HepG2 (cell line): Measurements from ENCODE around the gene TAS1R3. TPM values are rescaled to one million over a fixed set of nuclear protein-coding genes. Genes with fewer than 3 reads are reported as not detected.

ENCODE experiments used
- BRCA1 ChIP-seq: sonication (generic); formaldehyde crosslinking; IDR thresholded peaks from 2 replicates; pipeline ENCODE4 v1.4.0; 2020; ENCODE audit warnings: missing genetic modification reagents
- ELF1 ChIP-seq: sonication (generic); formaldehyde crosslinking; IDR thresholded peaks from 2 replicates; pipeline ENCODE4 v1.4.0; 2020; ENCODE audit warnings: missing genetic modification reagents
- GATAD1 ChIP-seq: IDR thresholded peaks from 2 replicates; pipeline ENCODE4 v1.6.1; 2016; ENCODE audit warnings: missing genetic modification reagents, missing compliant biosample characterization
- HNRNPK ChIP-seq: fragments of 200-400 bp; formaldehyde crosslinking; IDR thresholded peaks from 2 replicates; pipeline ENCODE4 v1.6.1; 2018; ENCODE audit warnings: low read length, low read depth, moderate library complexity, mild to moderate bottlenecking; ENCODE audit not compliant: poor library complexity, severe bottlenecking
- HNRNPLL ChIP-seq: fragments of 200-400 bp; formaldehyde crosslinking; IDR thresholded peaks from 2 replicates; pipeline ENCODE4 v1.6.1; 2017; ENCODE audit warnings: mild to moderate bottlenecking, low read depth, low read length; ENCODE audit not compliant: poor library complexity, severe bottlenecking
- KDM1A ChIP-seq: IDR thresholded peaks from 2 replicates; pipeline ENCODE4 v1.6.1; 2016; ENCODE audit warnings: missing compliant biosample characterization
- MIER2 ChIP-seq: IDR thresholded peaks from 2 replicates; pipeline ENCODE4 v1.6.1; 2016; ENCODE audit warnings: missing biosample characterization, missing genetic modification reagents
- MNT ChIP-seq: fragments of 450-650 bp; IDR thresholded peaks from 2 replicates; pipeline ENCODE4 v1.6.1; 2016
- MXD4 ChIP-seq: IDR thresholded peaks from 2 replicates; pipeline ENCODE4 v1.6.1; 2016; ENCODE audit warnings: mild to moderate bottlenecking, missing biosample characterization, missing genetic modification reagents
- PREB ChIP-seq: sonication (generic); formaldehyde crosslinking; IDR thresholded peaks from 2 replicates; pipeline ENCODE4 v1.4.0; 2020; ENCODE audit warnings: missing genetic modification reagents
- RBAK ChIP-seq: sonication (generic); formaldehyde crosslinking; IDR thresholded peaks from 2 replicates; pipeline ENCODE4 v1.5.1; 2020; ENCODE audit warnings: mild to moderate bottlenecking, missing genetic modification reagents
- RELA ChIP-seq: sonication (generic); formaldehyde crosslinking; IDR thresholded peaks from 2 replicates; pipeline ENCODE4 v1.4.0; 2020; ENCODE audit warnings: missing genetic modification reagents
- RXRB ChIP-seq: IDR thresholded peaks from 2 replicates; pipeline ENCODE4 v1.6.1; 2016; ENCODE audit warnings: borderline replicate concordance, missing genetic modification reagents, missing compliant biosample characterization
- SMAD9 ChIP-seq: sonication (generic); formaldehyde crosslinking; IDR thresholded peaks from 2 replicates; pipeline ENCODE4 v1.5.1; 2020; ENCODE audit warnings: mild to moderate bottlenecking, missing genetic modification reagents
- SMYD3 ChIP-seq: sonication (generic); formaldehyde crosslinking; IDR thresholded peaks from 2 replicates; pipeline ENCODE4 v1.8.1; 2023; ENCODE audit warnings: mild to moderate bottlenecking, missing genetic modification reagents
- SNAPC2 ChIP-seq: sonication (generic); formaldehyde crosslinking; IDR thresholded peaks from 2 replicates; pipeline ENCODE4 v1.8.1; 2022; ENCODE audit warnings: mild to moderate bottlenecking, missing genetic modification reagents
- SP5 ChIP-seq: IDR thresholded peaks from 2 replicates; pipeline ENCODE4 v1.6.1; 2016; ENCODE audit warnings: low read depth, borderline replicate concordance
- THAP11 ChIP-seq: IDR thresholded peaks from 2 replicates; pipeline ENCODE4 v1.6.1; 2016; ENCODE audit warnings: missing biosample characterization, missing genetic modification reagents
- ZBTB21 ChIP-seq: sonication (generic); formaldehyde crosslinking; IDR thresholded peaks from 2 replicates; pipeline ENCODE4 v1.4.0; 2020; ENCODE audit warnings: missing genetic modification reagents
- ZBTB25 ChIP-seq: IDR thresholded peaks from 2 replicates; pipeline ENCODE4 v1.6.1; 2018; ENCODE audit warnings: missing genetic modification reagents
- ZFP62 ChIP-seq: sonication (generic); formaldehyde crosslinking; IDR thresholded peaks from 2 replicates; pipeline ENCODE4 v1.4.0; 2020; ENCODE audit warnings: missing genetic modification reagents
- ZNF124 ChIP-seq: sonication (generic); formaldehyde crosslinking; IDR thresholded peaks from 2 replicates; pipeline ENCODE4 v1.4.0; 2020; ENCODE audit warnings: missing genetic modification reagents
- ZNF143 ChIP-seq: sonication (generic); formaldehyde crosslinking; IDR thresholded peaks from 2 replicates; pipeline ENCODE4 v1.4.0; 2020; ENCODE audit warnings: missing genetic modification reagents
- ZNF30 ChIP-seq: sonication (generic); formaldehyde crosslinking; IDR thresholded peaks from 2 replicates; pipeline ENCODE4 v1.5.0; 2020; ENCODE audit warnings: mild to moderate bottlenecking, missing genetic modification reagents
- ZNF503 ChIP-seq: sonication (generic); formaldehyde crosslinking; IDR thresholded peaks from 2 replicates; pipeline ENCODE4 v1.4.0; 2020; ENCODE audit warnings: missing genetic modification reagents
- ZNF740 ChIP-seq: sonication (generic); formaldehyde crosslinking; IDR thresholded peaks from 2 replicates; pipeline ENCODE4 v1.4.0; 2020; ENCODE audit warnings: missing genetic modification reagents
- polyA plus RNA-seq, 8 experiments: library from polyadenylated mRNA; depleted of rRNA in 3 of 8; stranded (reverse) in 7 of 8; unstranded in 1 of 8; fragments of >200 nt; fragmentation: Illumina TruSeq in 4 of 8; extraction: Trizol in 4 of 8; gene quantifications; 2 replicates each; pipeline versions ENCODE4 v1.2.1 to v1.2.3, GENCODE V29; 2011 to 2016; ENCODE audit warnings: low read depth in 4 of 8, missing spikeins in 1 of 8, mixed read lengths in 1 of 8; ENCODE audit not compliant: insufficient read depth in 1 of 8
- total RNA-seq, 5 experiments: library from RNA; depleted of rRNA; stranded (reverse); fragments of >200 nt; fragmentation: Illumina TruSeq; extraction: Trizol; gene quantifications; 2 replicates each; pipeline ENCODE4 v1.2.3, GENCODE V29; 2016; ENCODE audit warnings: low read depth in 1 of 5

TAS1R3 gene
- total and polyA plus RNA-seq, 2 of the 13 experiments (the other 11 are each of a cell fraction or from before 2014, with no cell fraction given): 0.13 to 0.15 TPM

- TF ChIP-seq ZNF503 (CRISPR knock-in tag) (no peak), MNT (0 out of 2 replicates have a peak, but pooled peaks have one; percentile 40), GATAD1 (no peak), SMAD9 (CRISPR knock-in tag) (no peak), SP5 (CRISPR knock-in tag) (peak; percentile 78), SNAPC2 (CRISPR knock-in tag) (no peak), HNRNPK (no peak), ZBTB25 (CRISPR knock-in tag) (no peak), PREB (CRISPR knock-in tag) (0 out of 2 replicates have a peak, but pooled peaks have one; percentile 25), HNRNPLL (peak; percentile 50), KDM1A (CRISPR knock-in tag) (peak; percentile 89), ZNF30 (no peak), RXRB (CRISPR knock-in tag) (peak; percentile 54; the same call in 1 of the 2 replicates), ZNF124 (CRISPR knock-in tag) (peak; percentile 58; the same call in 1 of the 2 replicates), RELA (0 out of 2 replicates have a peak, but pooled peaks have one; percentile 19), ZNF143 (CRISPR knock-in tag) (no peak), ZBTB21 (CRISPR knock-in tag) (peak; percentile 65), MIER2 (peak; percentile 32; the same call in 1 of the 2 replicates), SMYD3 (CRISPR knock-in tag) (no peak), ZNF740 (CRISPR knock-in tag) (peak; percentile 38; the same call in 1 of the 2 replicates), BRCA1 (0 out of 2 replicates have a peak, but pooled peaks have one; percentile 38), MXD4 (CRISPR knock-in tag) (peak; percentile 30; the same call in 1 of the 2 replicates), ELF1 (CRISPR knock-in tag) (peak; percentile 54; the same call in 1 of the 2 replicates), THAP11 (CRISPR knock-in tag) (no peak; the same call in 1 of the 2 replicates), RBAK (CRISPR knock-in tag) (0 out of 2 replicates have a peak, but pooled peaks have one; percentile 33), ZFP62 (CRISPR knock-in tag) (0 out of 2 replicates have a peak, but pooled peaks have one; percentile 31)
Observed at GRCh38 chr1:1281533-1282321, 49.4 kb upstream of the TAS1R3 start (continued).
